Neural cell (in vitro differentiated cells): ENCODE results near the gene LEO1. TPM values are rescaled to one million over a fixed set of nuclear protein-coding genes. Genes with fewer than 3 reads are reported as not detected.

Experiments used
- H2AFZ ChIP-seq: fragments of 200-600, 300-800 bp; sonication (generic), shearing (Covaris generic); 2 replicates; pipeline ENCODE4 v1.6.0; 2014; ENCODE audit warnings: low read depth, mild to moderate bottlenecking, antibody characterized with exemption, low read length, moderate library complexity
- H3F3A ChIP-seq: fragments of 200-600 bp; shearing (Covaris generic); 2 replicates; pipeline ENCODE4 v1.6.1; 2016; ENCODE audit warnings: mild to moderate bottlenecking, moderate library complexity, mixed read lengths, antibody characterized with exemption, low read length; ENCODE audit not compliant: insufficient read depth, poor library complexity, severe bottlenecking
- H3K27ac ChIP-seq: fragments of 200-600, 300-800 bp; sonication (generic), shearing (Covaris generic); 2 replicates; pipeline ENCODE4 v1.5.1; 2014; ENCODE audit warnings: mild to moderate bottlenecking, low read length, moderate library complexity
- H3K27me3 ChIP-seq: fragments of 300-800, 200-600 bp; sonication (generic), shearing (Covaris generic); 2 replicates; pipeline ENCODE4 v1.6.0; 2014; ENCODE audit warnings: mild to moderate bottlenecking, low read depth, low read length, moderate library complexity; ENCODE audit not compliant: insufficient read depth
- H3K36me3 ChIP-seq: fragments of 300-800, 200-600 bp; sonication (generic), shearing (Covaris generic); 2 replicates; pipeline ENCODE4 v1.5.1; 2014; ENCODE audit warnings: mild to moderate bottlenecking, antibody characterized with exemption, low read length, moderate library complexity; ENCODE audit not compliant: insufficient read depth
- H3K4me2 ChIP-seq: fragments of 300-800, 200-600 bp; sonication (generic), shearing (Covaris generic); 2 replicates; pipeline ENCODE4 v1.6.0; 2014; ENCODE audit warnings: mild to moderate bottlenecking, low read length
- H3K4me3 ChIP-seq: fragments of 300-800, 200-600 bp; sonication (generic), shearing (Covaris generic); 2 replicates; pipeline ENCODE4 v1.5.1; 2014; ENCODE audit warnings: mild to moderate bottlenecking, low read length, moderate library complexity
- H3K79me2 ChIP-seq: fragments of 200-600 bp; shearing (Covaris generic); replicated peaks from 2 replicates; pipeline ENCODE4 v1.6.0; 2014; ENCODE audit warnings: mild to moderate bottlenecking, low read length, moderate library complexity; ENCODE audit not compliant: insufficient read depth
- H3K9ac ChIP-seq: fragments of 300-800, 200-600 bp; sonication (generic), shearing (Covaris generic); 2 replicates; pipeline ENCODE4 v1.6.1; 2016; ENCODE audit warnings: mild to moderate bottlenecking, low read length, mixed read lengths
- H3K9me2 ChIP-seq: fragments of 200-600 bp; shearing (Covaris generic); 2 replicates; pipeline ENCODE4 v1.6.1; 2016; ENCODE audit warnings: mild to moderate bottlenecking, low read length, mixed read lengths; ENCODE audit not compliant: insufficient read depth
- H3K9me3 ChIP-seq: fragments of 200-600, 300-800 bp; sonication (generic), shearing (Covaris generic); 2 replicates; pipeline ENCODE4 v1.6.1; 2016; ENCODE audit warnings: mild to moderate bottlenecking, mixed run types, low read length, moderate library complexity, mixed read lengths
- H4K20me1 ChIP-seq: fragments of 200-600 bp; shearing (Covaris generic); 2 replicates; pipeline ENCODE4 v1.6.1; 2016; ENCODE audit warnings: mild to moderate bottlenecking, mixed run types; ENCODE audit not compliant: insufficient read depth
- EP300 ChIP-seq: fragments of 450-650 bp; conservative IDR thresholded peaks from 2 replicates; pipeline ENCODE4 v1.6.1; 2014; ENCODE audit warnings: antibody characterized with exemption, mild to moderate bottlenecking, moderate library complexity; ENCODE audit not compliant: poor library complexity, severe bottlenecking
- EZH2 ChIP-seq: fragments of 200-600, 300-800 bp; shearing (Covaris generic), sonication (generic); IDR thresholded peaks from 2 replicates; pipeline ENCODE4 v1.6.1; 2014; ENCODE audit warnings: antibody characterized with exemption, low read length, borderline replicate concordance, mild to moderate bottlenecking; ENCODE audit not compliant: insufficient read depth, poor library complexity, severe bottlenecking
- MXI1 ChIP-seq: fragments of 450-650 bp; conservative IDR thresholded peaks from 2 replicates; pipeline ENCODE4 v1.6.1; 2014; ENCODE audit warnings: antibody characterized with exemption, mild to moderate bottlenecking; ENCODE audit not compliant: poor library complexity, severe bottlenecking
- POLR2AphosphoS5 ChIP-seq: IDR thresholded peaks from 2 replicates; pipeline ENCODE4 v1.6.1; 2012
- RAD21 ChIP-seq: fragments of 450-650 bp; conservative IDR thresholded peaks from 2 replicates; pipeline ENCODE4 v1.6.1; 2014; ENCODE audit warnings: antibody characterized with exemption, mild to moderate bottlenecking, moderate library complexity
- REST ChIP-seq: IDR thresholded peaks from 2 replicates; pipeline ENCODE4 v1.6.1; 2012; ENCODE audit warnings: borderline replicate concordance
- SMC3 ChIP-seq: fragments of 450-650 bp; conservative IDR thresholded peaks from 2 replicates; pipeline ENCODE4 v1.6.1; 2014; ENCODE audit warnings: antibody characterized with exemption, mild to moderate bottlenecking, moderate library complexity; ENCODE audit not compliant: poor library complexity
- TAF1 ChIP-seq: IDR thresholded peaks from 2 replicates; pipeline ENCODE4 v1.6.1; 2012; ENCODE audit warnings: low read depth
- polyA plus RNA-seq: library from polyadenylated mRNA; depleted of rRNA; stranded (reverse); fragments of >200 nt; gene quantifications from 2 replicates; pipeline ENCODE4 v1.2.3, GENCODE V29; 2014
- TF ChIP-seq, protein P1 (sequence below): fragments of 450-650 bp; IDR thresholded peaks from 2 replicates; pipeline ENCODE4 v1.5.1; 2014; ENCODE audit warnings: antibody characterized with exemption, mild to moderate bottlenecking, moderate library complexity; ENCODE audit not compliant: poor library complexity, severe bottlenecking

LEO1 gene
- polyA plus RNA-seq, 1 donor from 2014 or later: 30.3 TPM

DNA sequence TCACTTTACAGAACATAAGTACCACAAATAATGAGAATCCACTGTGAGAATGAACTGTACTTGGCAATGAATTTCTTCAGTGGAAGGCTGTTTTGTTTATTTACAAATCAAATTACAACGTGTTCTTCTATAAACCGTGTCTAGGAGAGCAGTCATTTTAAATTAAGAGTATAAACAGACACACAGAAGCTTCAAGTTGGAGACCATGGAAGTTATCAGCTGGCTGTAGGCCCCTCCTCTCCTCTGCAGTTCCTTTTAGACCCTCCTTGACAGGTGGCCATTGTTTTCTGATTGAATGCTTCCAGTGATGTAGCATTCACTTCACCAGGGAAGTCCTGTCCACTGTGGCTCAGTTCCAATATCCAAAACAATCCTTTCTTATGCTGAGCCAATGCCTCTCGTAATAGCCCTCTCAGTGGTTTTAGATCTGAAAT, 40.1 kb upstream of the LEO1 start:
- Histone ChIP-seq H3K9ac (no peak overlapping the region), H3K4me2 (no peak overlapping the region), H3K36me3 (no peaks in the 10 kb centered on the region), H2AFZ (no peak overlapping the region), H3K27me3 (no peaks in the 10 kb centered on the region), H3K4me3 (no peak overlapping the region), H3F3A (no peaks in the 10 kb centered on the region), H3K27ac (no peak overlapping the region), H4K20me1 (no peaks in the 10 kb centered on the region), H3K79me2 (no peaks in the 10 kb centered on the region), H3K9me3 (no peaks in the 10 kb centered on the region), H3K9me2 (no peaks in the 10 kb centered on the region)
- TF ChIP-seq RAD21: no peak
- no peak for TF ChIP-seq REST
- TF ChIP-seq EZH2: no peak
- TF ChIP-seq MXI1: no peak
- TF ChIP-seq POLR2AphosphoS5: no peak
- TF ChIP-seq, protein P1, sequence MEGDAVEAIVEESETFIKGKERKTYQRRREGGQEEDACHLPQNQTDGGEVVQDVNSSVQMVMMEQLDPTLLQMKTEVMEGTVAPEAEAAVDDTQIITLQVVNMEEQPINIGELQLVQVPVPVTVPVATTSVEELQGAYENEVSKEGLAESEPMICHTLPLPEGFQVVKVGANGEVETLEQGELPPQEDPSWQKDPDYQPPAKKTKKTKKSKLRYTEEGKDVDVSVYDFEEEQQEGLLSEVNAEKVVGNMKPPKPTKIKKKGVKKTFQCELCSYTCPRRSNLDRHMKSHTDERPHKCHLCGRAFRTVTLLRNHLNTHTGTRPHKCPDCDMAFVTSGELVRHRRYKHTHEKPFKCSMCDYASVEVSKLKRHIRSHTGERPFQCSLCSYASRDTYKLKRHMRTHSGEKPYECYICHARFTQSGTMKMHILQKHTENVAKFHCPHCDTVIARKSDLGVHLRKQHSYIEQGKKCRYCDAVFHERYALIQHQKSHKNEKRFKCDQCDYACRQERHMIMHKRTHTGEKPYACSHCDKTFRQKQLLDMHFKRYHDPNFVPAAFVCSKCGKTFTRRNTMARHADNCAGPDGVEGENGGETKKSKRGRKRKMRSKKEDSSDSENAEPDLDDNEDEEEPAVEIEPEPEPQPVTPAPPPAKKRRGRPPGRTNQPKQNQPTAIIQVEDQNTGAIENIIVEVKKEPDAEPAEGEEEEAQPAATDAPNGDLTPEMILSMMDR: no peak
- no peak for TF ChIP-seq SMC3
- TF ChIP-seq TAF1: no peak
- no peak for TF ChIP-seq EP300

- no peaks in the 10 kb centered on the region for H3K9me2 ChIP-seq
- H2AFZ ChIP-seq: no peak overlapping the region
- no peaks in the 10 kb centered on the region for H3K27me3 ChIP-seq
- H3K4me3 ChIP-seq: no peak overlapping the region
- no peak overlapping the region for H3K4me2 ChIP-seq
- H3K79me2 ChIP-seq: no peaks in the 10 kb centered on the region
- no peaks in the 10 kb centered on the region for H3F3A ChIP-seq
- H3K9me3 ChIP-seq: no peaks in the 10 kb centered on the region
- no peak for TF ChIP-seq POLR2AphosphoS5
- TF ChIP-seq, protein P1: no peak
- no peak for TF ChIP-seq EP300
- TF ChIP-seq REST: no peak
- no peak for TF ChIP-seq RAD21
- TF ChIP-seq EZH2: no peak
- no peak for TF ChIP-seq TAF1
- TF ChIP-seq MXI1: no peak
- TF ChIP-seq SMC3: no peak
- no peak overlapping the region for H3K27ac ChIP-seq
- no peak overlapping the region for H3K9ac ChIP-seq
- no peaks in the 10 kb centered on the region for H3K36me3 ChIP-seq
- H4K20me1 ChIP-seq: no peaks in the 10 kb centered on the region
Measured at GRCh38 chr15:52010633-52011595, 39.3 kb upstream of the LEO1 start.
